HS-27A (cell line): ENCODE data around the gene PUDP.
"Not testable (repeated sequence)": the region's sequence is repeated elsewhere in the genome, so short reads cannot be mapped to it uniquely, and the experiment has no call there.

Experiments used
- DNase-seq: peaks from one replicate; pipeline ENCODE4 v3.0.0-alpha.2; 2012; ENCODE audit warnings: low read depth, missing footprints

Gene PUDP

DNA sequence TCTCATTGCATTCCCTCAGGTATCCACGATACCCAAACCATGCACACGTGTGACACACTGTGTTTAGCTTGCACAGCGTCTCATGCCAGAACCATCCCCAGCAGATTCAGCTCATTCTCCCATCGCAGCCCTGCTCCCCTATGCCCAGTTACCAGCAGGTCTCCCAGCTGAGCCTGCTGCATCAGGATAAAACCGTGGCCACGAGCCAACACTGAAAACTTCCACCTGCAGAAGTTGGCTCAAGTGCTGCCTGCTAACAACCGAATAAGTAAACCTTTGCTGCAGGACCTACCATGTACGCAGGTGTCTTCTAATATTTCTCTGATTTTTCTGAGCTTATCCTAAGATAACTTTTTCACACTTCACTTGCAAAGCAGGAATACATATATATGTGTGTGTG lies 120.9 kb downstream of the PUDP start:
- no peak for DNase-seq

DNA sequence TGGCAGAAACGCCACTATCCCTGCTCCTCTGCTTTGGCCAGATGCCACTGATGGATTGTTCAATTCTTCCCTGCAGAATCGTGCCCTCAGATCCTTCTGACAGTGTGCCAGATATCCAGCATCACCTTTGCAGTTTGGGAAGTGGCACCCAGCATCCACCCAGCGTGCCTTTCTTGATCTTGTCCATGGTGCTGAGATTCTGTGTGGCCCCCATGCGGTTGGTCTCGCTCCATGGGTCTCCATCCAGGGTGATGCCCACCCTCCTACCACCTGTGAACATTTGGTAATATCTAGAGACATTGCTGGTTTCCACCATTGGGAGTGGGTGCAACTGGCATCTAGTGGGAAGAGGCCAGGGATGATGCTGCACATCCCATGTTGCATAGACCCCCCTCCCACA lies 121.6 kb downstream of the PUDP start:
- not testable (repeated sequence) for DNase-seq

DNA sequence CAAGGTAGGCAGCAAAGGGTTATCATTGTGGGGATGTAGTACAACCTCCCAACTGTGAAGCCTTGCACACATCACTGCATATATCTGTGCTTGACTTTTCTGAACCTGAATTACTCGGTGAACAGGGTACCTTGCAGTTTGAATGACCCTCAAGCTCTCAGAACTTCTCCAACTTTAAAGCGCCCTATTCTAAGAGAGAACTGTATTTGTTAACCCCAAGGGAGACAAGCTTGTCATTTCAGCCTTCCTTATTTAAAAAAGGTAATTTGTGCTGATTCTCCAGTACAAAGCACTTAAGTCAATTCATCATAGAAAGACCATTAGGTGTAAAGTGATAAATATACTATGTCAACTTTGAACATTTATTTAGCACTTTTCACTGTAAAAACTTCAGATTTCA lies 122.5 kb downstream of the PUDP start:
- DNase-seq, result no peak

DNA sequence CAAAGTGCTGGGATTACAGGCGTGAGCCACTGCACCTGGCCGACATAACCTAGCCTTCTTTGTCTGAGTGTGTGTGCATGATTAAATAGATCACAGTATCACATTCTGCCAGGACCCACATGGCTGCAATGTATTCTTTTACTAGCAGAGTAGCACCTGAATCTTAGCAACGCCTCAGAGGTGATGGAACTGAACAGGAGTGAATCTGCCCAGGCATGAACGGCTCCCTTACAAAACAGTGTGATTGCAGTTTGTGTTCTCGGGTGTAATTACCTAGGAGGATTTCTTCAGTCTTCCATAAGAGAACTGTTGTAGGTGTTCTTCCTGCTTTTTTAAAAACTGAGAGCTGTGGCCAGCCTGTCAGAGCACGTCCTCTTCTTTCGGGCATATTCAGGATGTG lies 123.1 kb downstream of the PUDP start:
- no peak for DNase-seq

DNA sequence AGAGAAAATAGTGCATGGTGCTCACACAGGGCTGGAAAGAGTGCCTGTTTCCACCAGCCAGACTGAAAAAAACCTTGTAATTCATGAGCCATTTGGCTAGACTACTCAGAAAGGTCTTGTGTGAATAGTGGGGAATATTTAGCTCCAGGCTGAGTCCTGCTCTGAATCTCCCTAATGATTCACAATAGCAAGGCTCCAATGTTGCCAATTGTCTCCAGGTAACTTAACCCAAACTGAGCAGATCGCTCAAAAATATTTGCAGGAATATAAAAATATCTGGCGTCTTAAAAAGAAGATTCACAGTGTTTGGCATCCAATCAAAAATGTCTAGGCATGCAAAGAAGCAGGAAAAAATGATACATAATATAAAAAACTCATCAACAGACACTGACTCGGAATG lies 125.0 kb downstream of the PUDP start:
- not testable (repeated sequence) for DNase-seq

DNA sequence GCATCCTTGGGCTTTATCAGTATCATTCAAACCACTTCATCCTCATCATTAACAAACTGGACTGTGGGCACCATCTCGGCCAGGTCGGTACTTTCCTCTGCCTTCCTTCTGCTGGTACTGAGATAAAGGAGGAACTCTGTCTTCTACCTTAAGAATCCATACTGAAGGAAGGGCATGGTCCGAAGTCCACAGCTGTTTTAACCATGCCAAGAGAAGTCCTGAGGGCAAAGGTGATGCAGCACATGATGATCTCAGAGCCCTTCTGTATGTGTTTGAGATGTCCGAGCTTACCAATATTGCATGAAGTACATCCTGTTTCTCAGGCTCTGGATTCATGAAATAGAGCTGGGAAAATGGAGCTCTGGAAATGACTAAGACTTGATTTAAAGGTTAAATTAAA lies 126.0 kb downstream of the PUDP start:
- no peak for DNase-seq

DNA sequence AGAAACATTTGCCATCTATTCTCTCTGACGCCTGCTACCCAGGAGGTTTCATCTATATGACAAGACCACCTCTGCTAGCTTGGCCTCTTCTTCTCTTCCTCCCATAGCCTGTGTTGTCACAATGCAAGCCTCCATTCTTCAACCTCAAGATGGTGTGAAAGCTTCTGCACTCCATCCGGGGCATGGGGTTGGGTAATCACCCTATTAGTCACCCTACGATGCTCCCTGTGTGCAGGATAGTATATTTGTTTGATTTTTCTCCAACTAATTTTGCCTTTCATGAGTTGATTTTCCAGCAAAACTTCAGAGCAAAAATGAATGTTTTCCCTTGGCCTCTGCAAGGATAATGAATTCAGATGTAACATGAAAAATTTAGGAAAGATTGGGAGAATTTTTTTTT lies 128.4 kb downstream of the PUDP start:
- DNase-seq, result no peak

DNA sequence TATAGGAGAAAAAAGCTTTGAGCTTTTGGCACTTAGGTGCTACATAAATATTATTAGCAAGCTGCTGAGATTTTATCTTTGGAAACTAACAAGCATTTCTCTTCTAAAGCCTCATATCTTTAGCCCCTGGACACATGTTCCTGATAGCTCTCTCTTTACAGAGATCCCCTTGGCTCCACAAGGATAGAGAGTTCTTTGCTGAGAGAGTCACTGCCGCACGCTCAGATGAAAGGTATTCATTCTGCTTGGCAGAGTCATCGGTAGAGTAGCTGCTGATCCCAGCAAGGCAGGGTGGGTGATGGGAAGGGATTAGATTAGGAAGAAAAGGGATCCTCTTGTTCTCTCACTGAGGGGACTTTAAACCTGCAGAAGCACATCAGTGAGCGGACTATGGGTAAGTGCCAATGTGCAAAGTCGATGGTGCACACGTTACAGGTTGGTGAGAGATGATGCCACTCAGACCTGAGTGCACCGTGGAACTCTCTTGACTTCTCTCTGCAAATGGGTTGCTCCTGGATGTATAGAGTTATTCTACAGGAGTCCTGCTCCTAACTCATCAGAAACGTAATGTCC lies 135.6 kb downstream of the PUDP start:
- not testable (repeated sequence) for DNase-seq

DNA sequence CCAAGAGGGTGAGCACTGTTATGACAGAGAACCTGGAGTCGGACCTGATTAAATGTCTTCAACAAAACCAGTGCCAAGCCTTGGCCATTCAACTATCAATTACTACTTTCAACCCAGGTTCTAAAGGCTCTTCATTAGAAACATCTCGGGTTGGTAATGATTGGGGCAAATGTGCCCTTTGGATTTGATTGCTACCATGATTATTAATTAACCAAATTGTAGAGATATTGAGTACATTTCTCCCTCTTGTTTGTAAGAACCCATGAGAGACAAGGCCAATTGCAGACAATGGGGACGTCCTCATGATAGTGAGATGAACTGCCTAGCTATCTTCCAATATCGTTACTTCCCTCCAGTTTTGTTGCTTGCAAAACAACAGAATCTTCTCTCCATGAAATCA lies 137.1 kb downstream of the PUDP start:
- DNase-seq, result not testable (repeated sequence)

DNA sequence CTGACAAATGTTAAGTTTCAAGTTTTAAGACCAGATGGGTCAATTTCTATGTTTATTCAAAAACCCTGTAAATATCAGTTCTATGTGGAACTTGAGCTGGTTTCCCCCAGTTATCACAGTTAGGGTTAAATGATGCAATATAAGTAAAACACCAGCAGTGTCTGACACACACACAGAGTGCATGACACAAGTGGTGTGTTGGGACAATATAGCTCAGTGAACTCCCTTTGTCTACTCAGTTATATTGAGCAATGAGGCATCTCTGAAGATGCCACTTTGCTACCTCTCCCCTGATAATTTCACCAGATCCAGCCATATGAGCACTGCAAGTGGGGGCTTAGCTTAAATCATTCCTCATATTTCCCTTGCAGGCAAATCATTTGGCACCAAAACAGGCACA lies 140.6 kb downstream of the PUDP start:
- not testable (repeated sequence) for DNase-seq
